GM12872 (cell line): ENCODE measurements around the gene CHN1.

Source experiments
- TF ChIP-seq, protein P1 (sequence below): IDR thresholded peaks from 3 replicates; pipeline ENCODE4 v1.5.1; 2011; ENCODE audit warnings: low read depth, mild to moderate bottlenecking, low read length, moderate library complexity; ENCODE audit not compliant: insufficient read depth

Gene CHN1

DNA sequence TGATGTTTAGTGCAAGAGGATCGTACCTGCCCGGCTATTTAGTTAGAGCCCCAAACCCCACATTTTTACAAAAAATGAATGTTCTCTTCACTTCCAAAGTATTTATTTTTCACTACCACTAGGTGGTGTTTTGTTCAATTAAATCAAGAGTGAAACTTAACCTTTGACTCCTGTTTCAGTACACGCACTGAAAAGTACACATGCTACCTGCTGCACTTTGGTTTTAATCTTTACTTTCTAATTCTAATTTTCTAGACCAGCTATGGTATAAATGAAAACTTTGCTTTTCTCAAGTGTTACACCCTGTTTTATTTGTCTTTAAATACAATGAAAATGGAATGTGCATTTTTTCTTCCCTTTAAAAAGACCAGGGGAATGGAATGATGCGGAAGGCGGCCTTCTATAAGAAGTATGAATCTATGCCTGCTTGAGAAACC, 31.4 kb upstream of the CHN1 start:
- TF ChIP-seq, protein P1, sequence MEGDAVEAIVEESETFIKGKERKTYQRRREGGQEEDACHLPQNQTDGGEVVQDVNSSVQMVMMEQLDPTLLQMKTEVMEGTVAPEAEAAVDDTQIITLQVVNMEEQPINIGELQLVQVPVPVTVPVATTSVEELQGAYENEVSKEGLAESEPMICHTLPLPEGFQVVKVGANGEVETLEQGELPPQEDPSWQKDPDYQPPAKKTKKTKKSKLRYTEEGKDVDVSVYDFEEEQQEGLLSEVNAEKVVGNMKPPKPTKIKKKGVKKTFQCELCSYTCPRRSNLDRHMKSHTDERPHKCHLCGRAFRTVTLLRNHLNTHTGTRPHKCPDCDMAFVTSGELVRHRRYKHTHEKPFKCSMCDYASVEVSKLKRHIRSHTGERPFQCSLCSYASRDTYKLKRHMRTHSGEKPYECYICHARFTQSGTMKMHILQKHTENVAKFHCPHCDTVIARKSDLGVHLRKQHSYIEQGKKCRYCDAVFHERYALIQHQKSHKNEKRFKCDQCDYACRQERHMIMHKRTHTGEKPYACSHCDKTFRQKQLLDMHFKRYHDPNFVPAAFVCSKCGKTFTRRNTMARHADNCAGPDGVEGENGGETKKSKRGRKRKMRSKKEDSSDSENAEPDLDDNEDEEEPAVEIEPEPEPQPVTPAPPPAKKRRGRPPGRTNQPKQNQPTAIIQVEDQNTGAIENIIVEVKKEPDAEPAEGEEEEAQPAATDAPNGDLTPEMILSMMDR, result peak; percentile 47; the same call in 2 of the 3 replicates

DNA sequence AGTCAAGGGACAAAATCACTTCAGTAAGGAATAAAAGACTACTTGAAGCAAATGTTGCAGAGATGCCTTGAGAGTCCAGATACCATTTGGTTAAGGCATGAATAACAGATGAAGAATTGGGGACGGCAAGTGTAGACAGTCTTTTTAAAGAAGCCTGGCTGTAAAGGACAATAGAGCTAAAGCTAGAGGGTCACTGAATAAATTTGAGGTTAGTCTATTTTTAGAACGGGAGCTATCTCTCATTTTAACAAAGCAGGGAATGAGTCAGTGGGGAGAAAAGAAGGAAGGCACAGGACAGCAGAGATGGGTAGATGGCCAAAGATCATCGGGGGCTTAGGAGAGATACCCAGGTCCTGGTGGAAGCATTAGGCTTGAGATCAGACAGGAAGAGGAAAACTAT, 30.6 kb upstream of the CHN1 start:
- TF ChIP-seq, protein P1, result no peak

DNA sequence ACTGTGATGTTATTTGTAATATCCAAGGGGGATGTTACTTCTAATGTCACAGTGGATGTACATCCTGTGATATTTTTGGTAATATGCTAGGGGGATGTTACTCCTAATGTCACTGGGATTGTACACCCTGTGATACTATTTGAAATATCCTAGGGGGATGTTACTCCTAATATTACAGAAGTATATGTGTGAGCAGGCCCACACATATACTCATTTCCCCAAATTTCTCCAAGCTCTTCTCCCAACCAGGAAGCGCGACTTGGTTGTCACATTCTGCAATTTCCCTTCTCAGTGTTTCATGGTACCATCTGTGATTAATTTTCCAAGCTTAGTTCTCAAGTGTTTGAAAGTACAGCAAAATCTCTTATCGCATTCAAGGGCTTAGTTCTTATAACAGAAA, 29.5 kb upstream of the CHN1 start:
- TF ChIP-seq, protein P1, result no peak

DNA sequence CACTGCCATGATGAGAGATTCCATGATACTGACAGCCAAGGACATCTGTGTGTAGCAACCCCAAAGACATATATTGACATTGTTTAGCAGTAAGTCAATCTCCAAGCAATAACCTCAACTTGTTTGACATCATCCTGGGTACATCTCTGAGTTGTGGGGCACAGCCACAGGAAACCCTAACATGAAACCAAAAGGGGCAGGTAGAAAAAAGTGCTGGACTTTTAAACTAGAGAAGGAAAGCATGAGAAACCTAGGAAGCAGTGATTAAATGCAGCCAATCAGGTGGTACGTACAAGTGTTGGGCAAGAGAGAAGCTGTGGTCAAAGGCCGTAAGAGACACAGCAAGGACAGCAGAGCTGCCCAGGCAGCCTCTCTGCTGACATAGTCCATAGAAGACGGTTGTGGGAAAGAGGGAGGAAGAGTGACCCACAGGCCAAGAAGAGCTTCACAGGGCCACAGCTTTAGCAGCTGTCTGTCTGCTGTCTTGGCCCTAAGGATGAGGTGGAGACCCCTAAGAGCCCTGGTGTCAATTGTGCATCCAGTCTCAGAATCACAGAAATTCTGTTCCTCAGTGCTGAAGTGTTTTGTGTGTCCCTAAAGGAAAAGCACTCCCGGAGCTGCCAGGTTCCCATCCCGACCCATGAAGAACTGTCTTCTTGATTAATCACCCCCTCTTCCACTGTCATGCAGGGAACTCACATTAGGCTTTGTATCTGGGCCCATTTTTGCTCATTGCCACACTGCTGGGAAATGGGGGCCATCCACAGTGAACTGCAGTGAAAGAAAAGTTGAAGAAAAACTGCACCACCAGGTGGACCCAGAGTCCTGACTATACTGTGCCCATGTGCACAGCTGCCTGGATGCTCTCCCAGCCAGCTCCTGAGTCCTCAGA, 25.4 kb upstream of the CHN1 start:
- TF ChIP-seq, protein P1, result peak; percentile 40; the same call in 1 of the 3 replicates

DNA sequence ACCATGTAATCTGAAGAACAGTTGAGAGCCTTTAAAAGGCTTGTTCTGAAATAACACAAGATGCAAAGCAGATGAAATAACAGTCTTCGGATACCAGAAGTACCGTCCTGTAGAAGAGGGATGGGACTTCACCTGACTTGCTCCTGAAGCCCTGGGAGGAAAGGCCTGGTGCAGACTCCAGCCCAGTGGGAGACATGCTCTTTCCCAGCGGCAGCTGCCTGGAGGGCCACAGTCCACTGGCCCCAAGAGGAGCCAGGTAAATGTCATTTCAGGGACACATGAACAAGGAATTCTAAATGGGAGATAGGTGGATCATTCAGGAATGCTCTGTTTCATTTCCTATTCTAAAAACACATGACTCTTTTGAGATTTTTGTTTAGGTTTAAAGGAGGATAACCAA, 22.6 kb upstream of the CHN1 start:
- TF ChIP-seq, protein P1, result no peak

DNA sequence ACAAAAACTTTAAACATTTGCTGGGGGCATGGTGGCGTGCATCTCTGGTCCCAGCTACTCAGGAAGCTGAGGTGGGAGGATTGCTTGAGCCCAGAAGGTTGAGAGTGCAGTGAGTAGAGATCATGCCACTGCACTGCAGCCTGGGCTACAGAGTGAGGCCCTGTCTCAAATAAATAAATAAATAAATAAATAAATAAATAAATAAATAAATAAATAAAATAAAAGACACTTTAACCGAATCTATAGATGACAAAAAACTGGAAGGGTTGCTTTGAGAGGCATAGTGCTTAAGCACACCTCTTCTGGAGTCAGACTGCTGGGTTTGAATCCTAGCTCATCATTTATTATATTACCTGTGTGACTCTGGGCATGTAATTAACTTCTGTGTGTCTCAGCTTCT, 21.2 kb upstream of the CHN1 start:
- TF ChIP-seq, protein P1, result no peak

DNA sequence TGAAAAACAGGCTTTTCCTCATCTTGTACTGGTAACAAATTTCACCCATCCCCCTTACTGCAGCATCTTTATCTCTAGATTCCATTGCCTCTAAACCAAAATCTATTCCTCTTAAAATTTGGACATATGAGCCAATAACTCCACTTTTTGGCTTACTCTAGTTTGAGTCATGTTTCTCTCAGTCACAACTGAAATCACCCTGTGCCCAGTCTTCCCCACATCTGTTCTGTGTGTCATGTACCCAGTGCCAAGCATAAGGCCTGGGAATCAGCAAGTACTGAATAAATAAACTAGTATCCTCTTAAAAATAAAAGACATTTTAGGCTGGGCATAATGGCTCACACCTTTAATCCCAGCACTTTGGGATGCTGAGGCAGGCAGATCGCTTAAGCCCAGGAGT, 20.8 kb upstream of the CHN1 start:
- TF ChIP-seq, protein P1, result no peak
